Measurements from ENCODE around the gene MOGAT1.
"Not testable (repeated sequence)": the region's sequence is repeated elsewhere in the genome, so short reads cannot be mapped to it uniquely, and the experiment has no call there.

Gene MOGAT1

DNA sequence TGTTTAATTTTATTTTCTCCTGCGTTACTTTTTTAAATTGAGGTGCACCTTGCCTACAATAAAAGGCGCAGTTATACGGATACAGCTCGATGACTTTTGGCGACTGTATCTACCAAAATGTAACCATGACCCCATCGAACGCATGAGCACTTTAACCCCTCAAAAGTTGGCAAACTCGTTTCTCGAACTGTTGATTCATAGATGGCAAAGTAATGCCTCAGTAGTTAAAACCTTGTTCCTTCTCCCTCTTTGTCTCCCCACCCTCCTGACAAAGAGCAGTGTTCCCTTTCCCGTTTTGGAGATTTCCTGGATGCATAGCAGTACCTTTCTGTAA lies 577 bp downstream of the MOGAT1 start:
- DNase-seq: no peak

GRCh38 chr2:222673273-222673672 lies 1.8 kb downstream of the MOGAT1 start:
- no peak for DNase-seq

DNA sequence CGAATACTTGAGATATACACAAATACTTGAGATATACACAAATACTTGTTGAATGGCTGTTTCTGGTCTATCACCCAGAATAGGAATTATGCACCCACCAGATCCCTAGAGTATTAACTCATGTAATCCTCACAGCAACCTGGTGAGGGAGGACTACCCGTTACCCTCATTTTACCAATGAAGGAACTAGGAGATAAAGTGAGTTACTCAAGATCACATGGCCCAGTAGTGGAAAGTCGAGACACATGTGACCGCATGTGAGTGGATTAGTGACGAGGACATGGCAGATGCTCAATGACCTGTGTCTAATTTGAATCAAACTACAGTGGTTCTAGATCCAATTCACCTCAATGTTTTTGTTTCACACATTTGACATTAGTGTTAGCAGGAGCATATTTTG lies 2.4 kb downstream of the MOGAT1 start:
- no peak for DNase-seq

- DNase-seq: no peak
These were observed 6.5 kb downstream of the MOGAT1 start for GRCh38 chr2:222677981-222678380.

DNA sequence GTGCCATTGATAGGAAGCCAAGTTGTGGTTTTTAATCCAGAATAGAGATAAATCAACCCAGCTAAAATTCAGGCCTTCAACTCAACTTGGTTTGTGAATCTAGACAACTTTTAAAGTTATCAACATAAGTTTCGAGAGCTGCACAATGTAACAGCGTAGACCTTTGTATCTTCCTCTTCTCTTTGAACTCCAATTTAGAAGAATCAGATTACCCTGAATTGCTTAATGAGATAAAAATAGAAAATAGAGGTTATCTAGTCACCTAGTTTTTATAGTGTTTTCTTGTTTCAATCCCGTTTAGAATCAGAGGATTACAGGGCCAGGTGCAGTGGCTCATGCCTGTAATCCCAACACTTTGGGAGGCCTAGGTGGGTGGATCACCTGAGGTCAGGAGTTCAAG lies 12.3 kb downstream of the MOGAT1 start:
- no peak for DNase-seq

- DNase-seq: no peak
These were observed 14.8 kb downstream of the MOGAT1 start for GRCh38 chr2:222686086-222686750.

DNA sequence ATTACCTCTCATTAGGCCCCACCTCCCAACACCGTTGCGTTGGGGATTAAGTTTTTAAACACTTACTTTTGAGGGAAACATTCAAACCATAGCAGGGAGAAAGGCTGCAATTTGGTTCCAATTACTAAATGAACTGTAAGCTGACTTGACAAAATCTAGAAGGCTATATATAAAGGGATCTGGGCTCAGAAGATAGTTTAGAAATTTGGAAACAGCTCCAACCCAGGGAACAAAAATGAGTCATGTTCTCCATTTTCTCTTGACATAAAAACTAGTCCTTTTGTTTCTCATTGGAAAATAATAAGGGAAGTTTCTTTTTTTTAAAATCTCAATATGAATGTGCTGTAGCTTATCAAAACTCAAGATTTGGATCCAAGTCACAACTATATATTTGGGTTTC lies 17.5 kb downstream of the MOGAT1 start:
- DNase-seq: no peak

DNA sequence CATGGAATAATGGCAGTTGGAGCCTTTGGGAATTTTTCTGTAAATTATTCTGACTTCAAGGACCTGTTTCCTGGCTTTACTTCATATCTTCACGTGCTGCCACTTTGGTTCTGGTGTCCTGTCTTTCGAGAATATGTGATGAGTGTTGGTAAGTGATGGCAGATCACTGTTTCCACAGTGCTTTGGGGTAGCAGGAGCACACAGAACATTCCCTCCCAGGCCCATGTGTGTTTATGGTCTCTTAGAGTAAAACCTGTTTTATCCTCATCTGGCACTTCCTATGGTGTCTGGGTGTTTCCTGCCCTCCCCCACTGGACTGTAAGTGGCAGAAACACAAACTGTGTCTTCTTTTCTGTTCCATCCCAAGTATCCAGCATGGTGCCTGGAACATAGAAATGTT lies 17.9 kb downstream of the MOGAT1 start:
- no peak for DNase-seq

DNA sequence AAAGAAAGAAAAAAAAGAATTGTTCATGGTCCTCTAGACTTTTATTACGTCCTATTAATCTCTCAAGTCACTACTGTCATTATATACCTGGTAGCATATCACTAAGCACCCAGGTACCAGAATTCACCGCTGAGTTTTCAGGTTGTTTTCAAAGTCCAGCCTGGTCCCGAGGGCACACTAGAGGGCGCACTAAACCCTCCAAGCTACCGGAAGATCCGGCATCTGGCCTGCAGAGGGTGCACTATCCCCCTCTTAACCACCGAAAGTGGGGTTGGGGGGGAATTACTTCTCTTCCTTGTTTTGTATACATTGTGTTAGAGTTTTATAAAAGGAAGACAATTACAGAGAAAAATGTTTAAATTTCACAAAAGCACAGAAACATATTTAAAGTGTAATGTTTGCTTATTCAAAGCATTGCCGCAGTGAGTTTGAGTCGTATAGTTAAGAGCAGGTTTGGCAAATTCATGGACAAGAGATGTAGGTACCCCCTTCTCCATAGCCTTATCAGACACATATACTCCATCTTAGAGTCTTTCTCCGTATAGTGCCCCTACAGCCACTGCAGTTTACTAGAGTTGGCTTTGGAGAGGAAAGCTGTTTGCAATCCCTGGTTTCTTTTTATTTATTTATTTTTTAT lies 19.2 kb downstream of the MOGAT1 start:
- peak; percentile 56 for DNase-seq

DNA sequence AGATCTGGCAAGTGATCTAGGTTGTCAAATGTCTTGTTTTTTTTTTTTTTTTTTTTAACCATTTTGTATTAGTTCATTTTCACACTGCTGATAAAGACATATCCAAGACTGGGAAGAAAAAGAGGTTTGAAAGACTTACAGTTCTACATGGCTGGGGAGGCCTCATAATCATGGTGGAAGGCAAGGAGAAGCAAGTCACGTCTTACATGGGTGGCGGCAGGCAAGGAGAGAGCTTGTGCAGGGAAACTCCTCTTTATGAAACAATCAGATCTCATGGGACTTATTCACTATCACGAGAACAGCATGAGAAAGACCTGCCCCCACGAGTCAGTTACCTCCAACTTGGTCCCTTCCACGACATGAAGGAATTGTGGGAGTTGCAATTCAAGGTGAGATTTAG lies 22.0 kb downstream of the MOGAT1 start:
- DNase-seq: not testable (repeated sequence)

- DNase-seq: no peak
These were observed 22.4 kb downstream of the MOGAT1 start for GRCh38 chr2:222693837-222694236.

GRCh38 chr2:222698276-222698675 lies 26.8 kb downstream of the MOGAT1 start:
- DNase-seq: no peak

DNA sequence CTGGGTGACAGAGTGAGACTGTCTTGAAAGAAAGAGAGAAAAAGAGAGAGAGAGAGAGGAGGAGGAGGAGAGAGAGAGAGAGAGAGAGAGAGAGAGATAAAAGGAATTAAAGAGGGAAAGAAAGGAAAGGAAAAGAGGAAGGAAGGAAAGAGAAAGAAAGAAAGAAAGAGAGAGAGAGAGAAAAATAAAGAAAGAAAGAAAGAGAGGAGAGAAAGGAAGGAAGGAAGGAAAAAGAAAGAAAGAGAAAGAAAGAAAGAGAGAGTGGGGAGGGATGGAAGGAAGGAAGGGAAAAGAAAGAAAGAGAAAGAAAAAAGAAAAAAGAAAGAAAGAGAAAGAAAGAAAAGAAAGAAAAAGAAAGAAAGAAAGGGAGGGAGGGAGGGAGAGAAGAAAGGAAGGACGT lies 29.8 kb downstream of the MOGAT1 start:
- DNase-seq: no peak

DNA sequence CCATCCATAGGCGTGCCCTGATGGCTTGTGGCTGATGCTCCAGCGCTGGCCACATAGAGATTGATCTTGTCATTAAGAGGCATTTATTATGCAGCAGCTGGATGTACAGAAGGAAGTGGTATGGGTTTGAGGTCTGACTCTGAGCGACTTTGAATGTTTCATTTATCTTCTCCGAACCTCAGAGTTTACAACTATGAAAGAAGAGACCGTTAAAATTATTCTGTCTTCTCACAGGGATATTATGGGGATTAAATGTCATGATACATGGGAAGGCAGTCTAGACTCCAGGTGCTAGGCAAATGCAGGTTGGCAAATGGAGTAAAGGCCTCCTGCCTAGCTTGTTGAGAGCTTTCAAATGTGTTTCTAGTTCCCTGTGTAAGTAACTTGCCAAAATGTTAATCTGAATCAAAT lies 30.3 kb downstream of the MOGAT1 start:
- DNase-seq: no peak

DNA sequence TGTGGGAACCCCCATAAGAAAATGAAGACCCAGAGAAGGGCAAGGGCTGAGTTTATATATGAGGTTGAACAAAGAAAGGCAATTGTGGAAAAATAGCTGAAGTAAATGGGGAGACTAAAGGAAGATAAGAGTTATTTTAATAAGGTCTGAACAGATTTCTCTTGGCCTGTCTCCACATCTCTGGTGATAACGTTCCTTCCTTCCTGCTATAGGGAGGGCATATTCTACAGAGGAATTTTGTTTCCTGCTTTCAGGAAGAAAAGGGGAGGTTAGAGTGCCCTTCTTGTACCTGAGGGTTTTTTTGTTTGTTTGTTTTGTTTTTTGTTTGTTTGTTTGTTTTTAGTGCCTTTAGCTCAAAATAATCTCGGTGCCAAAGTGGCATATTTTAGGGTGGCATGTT lies 31.6 kb downstream of the MOGAT1 start:
- no peak for DNase-seq

DNA sequence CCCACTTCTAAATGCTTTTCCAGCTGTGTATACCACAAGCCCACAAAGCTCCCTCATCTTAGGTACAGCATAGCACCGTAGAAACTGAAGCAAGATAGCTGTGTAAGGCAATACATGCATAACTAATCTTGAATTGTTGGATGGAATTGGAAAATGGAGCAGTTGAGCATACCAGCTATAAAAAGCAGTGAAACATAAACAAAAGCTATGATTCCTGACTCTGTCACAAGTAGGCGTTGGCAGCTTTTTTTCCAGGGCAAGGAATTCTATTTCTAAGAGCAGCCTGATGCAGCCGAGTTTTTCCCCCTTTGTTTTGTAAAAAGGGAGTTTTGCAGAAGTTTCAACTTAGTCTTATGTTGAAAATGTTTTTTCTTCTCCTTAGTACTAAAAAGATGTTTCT lies 32.4 kb downstream of the MOGAT1 start:
- no peak for DNase-seq

- no peak for DNase-seq
These were observed 35.2 kb downstream of the MOGAT1 start for GRCh38 chr2:222706616-222707015.

- no peak for DNase-seq
These were observed 35.7 kb downstream of the MOGAT1 start for GRCh38 chr2:222707102-222707688.

DNA sequence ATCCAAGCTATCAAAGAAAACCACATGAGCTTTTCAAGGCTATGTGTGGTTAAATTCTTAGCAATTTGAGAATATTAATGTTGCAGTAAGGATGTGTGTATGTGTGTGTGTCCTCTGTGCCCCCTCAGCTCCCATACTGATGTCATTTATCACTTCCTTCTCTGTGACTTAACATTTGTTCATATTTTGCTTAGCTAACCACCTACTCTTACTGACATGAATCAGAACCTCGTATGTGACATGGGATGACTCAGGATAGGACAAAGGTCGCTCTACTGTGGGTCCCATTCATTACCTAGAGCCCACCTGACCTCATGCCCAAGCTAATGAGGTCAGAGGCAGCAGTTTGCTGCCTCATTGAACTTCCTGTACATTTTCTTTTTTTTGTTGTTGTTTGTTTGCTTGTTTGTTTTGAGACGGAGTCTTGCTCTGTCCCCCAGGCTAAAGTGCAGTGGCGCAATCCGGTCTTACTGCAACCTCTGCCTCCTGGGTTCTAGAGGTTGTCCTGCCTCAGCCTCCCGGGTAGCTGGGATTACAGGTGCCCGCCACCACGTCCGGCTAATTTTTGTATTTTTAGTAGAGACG lies 36.3 kb downstream of the MOGAT1 start:
- DNase-seq: no peak

- DNase-seq: peak; percentile 51
These were observed 36.8 kb downstream of the MOGAT1 start for GRCh38 chr2:222708274-222708710.

- DNase-seq: no peak
These were observed 37.9 kb downstream of the MOGAT1 start for GRCh38 chr2:222709191-222709891.

GRCh38 chr2:222710736-222711135 lies 39.3 kb downstream of the MOGAT1 start:
- no peak for DNase-seq

DNA sequence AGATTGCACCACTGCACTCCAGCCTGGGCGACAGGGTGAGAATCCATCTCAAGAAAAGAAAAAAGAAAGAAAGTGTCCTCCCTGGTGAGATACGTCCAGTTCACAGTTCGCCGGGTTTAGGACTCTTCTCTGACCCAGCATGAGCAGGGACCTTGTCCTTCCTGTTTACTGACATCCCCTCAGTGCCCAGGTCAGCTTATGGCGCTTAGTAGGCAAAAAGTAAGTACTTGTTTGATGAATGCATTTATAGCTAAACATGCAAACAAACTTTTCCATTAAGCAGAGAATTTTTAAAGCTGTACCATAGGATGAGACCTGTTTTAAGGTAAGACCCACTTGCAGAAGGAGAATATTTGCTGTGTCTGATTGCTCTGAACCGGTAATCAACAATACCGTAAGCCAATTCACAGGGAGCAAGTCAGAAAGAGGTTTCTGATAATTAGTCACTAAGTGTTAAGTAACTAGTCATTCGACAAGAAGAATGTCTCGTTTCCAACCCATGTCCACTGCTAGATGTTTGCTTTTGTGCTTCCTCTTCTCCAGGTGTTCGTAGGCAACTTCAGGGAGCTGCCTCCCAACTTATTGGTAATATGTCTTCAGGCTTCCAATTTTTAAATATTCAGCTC lies 40.0 kb downstream of the MOGAT1 start:
- no peak for DNase-seq

Measured in NCI-H1092 (cell line).